Fibroblast of villous mesenchyme (primary cell): ENCODE data around the gene ACSL3. TPM values are rescaled to one million over a fixed set of nuclear protein-coding genes. Genes with fewer than 3 reads are reported as not detected.

Experiments
- DNase-seq: peaks from one replicate; pipeline ENCODE4 v3.0.0-alpha.2; 2010; ENCODE audit warnings: low read depth
- H3K4me3 ChIP-seq: 2 replicates; pipeline ENCODE4 v1.5.1; 2011; ENCODE audit warnings: low read depth, mild to moderate bottlenecking, low read length
- CTCF ChIP-seq: IDR thresholded peaks from 2 replicates; pipeline ENCODE4 v1.5.1; 2012; ENCODE audit warnings: low read depth, mild to moderate bottlenecking, low read length; ENCODE audit not compliant: insufficient read depth
- total RNA-seq: library from RNA; depleted of rRNA; stranded (reverse); fragments of >200 nt; gene quantifications from 2 replicates; pipeline ENCODE4 v1.2.3, GENCODE V29; 2012

Gene ACSL3
- total RNA-seq, 1 donor, result 207 TPM

- no peak for TF ChIP-seq CTCF
- H3K4me3 ChIP-seq, result peak overlapping the region; percentile 23
These were observed 31.5 kb downstream of the ACSL3 start for GRCh38 chr2:222892321-222892720.

GRCh38 chr2:222892761-222893160 lies 31.9 kb downstream of the ACSL3 start:
- H3K4me3 ChIP-seq, result no peak overlapping the region
- no peak for TF ChIP-seq CTCF
- DNase-seq, result no peak

More at GRCh38 chr2:222892321-222892720, 31.5 kb downstream of the ACSL3 start:
- DNase-seq, result peak; percentile 91

GRCh38 chr2:222893716-222894115 lies 32.9 kb downstream of the ACSL3 start:
- no peak overlapping the region for H3K4me3 ChIP-seq
- TF ChIP-seq CTCF, result no peak
- DNase-seq, result no peak

- H3K4me3 ChIP-seq, result no peak overlapping the region
- TF ChIP-seq CTCF, result no peak
- DNase-seq, result no peak
These were observed 34.3 kb downstream of the ACSL3 start for GRCh38 chr2:222895144-222895543.

GRCh38 chr2:222897898-222898297 lies 37.1 kb downstream of the ACSL3 start:
- TF ChIP-seq CTCF, result no peak
- no peak overlapping the region for H3K4me3 ChIP-seq
- no peak for DNase-seq

- DNase-seq, result no peak
- TF ChIP-seq CTCF, result no peak
These were observed 38.8 kb downstream of the ACSL3 start for GRCh38 chr2:222899413-222900181.

GRCh38 chr2:222900354-222900753 lies 39.5 kb downstream of the ACSL3 start:
- no peak for TF ChIP-seq CTCF
- no peak overlapping the region for H3K4me3 ChIP-seq
- peak; percentile 69 for DNase-seq

More at GRCh38 chr2:222899413-222900181, 38.8 kb downstream of the ACSL3 start:
- no peak overlapping the region for H3K4me3 ChIP-seq
